Activated CD4-positive, alpha-beta T cell treated with anti-CD3 and anti-CD28 coated beads, Interleukin-2, amount 50 U/mL, for 48 hours (primary cell): ENCODE data around the gene SDC1.

Experiments
- DNase-seq, 2 experiments: peaks; one replicate each; pipeline ENCODE4 v3.0.0-alpha.2; 2020

The SDC1 gene

DNA sequence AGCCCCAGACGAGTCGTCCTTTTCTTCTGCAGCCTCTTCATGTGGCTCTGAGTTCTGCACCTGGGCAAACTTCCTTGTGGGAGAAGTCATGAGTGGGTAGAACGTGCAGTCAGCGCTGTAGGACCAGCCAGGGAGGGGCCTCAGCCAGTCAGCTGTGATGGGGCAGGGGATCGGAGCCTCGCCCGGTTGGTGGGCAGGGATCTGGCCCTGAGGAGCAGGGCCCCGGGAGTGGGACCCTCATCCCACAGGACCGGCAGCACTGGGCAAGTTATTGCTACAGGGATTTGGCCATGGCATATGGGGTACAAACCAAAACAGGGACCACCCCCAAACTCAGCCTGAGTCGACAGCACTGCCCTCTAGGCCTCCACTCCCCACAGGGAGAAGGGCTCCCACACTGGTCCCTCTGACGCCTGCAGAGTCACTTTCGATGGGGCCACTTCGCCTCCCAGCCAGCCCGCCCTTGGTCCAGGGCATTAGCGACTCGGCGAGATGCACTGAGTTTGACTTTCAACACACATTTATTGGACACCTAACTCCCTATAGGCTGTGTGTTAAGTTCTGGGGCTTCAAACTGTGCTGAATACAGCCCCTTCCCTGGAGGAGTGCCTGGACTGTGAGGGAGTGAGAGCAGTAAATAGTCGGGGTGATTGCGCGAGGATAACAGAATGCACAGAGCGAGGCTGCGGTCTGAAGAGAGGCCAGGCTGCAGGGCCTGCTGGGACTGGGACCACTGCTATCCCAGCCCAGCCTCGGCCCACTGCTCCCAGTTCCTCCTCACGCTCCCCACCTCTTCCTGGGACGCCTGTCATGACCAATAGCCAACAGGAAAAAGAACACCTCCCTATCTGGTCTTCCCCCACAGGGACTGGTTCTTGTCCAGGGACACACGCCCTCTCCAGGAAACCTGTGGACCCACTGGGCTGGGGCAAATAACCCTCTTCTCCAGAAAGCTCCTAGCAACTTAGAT is 55.9 kb downstream of the SDC1 start:
- no peak for DNase-seq

DNA sequence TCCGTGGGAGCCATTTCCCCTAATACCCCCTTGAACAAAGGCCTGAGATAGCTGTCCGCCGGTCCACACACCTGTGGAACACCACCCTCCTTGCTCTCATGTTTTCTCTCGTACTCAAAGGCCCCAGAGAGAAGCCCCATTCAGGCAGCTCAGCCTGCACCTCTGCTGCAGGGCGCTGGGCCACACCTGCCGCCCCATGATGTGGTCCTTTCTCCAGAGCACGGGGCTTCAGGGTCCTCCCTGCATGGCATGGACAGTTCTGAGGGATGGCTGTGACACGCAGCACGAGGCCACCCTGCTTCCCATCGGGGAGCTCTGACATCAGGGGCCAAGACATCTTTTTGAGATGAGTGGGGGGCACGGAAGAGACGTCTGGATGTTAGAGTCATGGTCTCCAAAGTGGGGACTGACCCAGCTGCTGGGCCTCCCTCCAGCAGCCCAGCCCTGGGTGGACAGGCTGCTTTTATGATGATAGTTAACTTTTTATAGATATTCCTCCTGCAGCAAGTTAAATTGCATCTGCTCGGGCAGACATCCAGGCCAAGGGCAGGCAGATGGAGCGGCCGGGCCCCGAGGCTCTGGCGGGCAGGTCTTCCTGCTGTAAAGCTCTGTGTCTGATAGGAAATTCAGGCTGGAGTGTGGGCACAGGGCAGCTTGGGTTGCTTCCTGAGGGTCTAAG is 56.7 kb downstream of the SDC1 start:
- DNase-seq, result no peak

DNA sequence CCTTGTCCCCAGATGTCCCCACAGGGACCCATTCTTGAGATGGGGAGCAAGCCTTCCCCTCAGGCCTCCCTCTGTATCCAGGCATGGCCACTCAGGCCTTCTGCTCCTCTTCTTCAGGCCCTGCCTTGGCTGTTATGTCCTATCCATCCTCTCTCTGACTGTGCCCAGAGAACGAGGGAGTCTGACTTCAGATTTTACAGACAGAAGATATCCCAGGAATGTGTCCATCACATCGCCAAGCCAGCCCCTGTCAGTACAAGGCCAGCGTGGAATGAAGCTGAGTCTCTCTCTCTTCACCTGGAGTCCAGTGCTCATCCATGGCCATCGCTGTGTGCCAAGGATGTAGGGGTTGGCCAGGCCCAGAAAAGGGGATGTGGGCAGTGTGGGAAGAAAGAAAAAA is 57.6 kb downstream of the SDC1 start:
- no peak for DNase-seq

DNA sequence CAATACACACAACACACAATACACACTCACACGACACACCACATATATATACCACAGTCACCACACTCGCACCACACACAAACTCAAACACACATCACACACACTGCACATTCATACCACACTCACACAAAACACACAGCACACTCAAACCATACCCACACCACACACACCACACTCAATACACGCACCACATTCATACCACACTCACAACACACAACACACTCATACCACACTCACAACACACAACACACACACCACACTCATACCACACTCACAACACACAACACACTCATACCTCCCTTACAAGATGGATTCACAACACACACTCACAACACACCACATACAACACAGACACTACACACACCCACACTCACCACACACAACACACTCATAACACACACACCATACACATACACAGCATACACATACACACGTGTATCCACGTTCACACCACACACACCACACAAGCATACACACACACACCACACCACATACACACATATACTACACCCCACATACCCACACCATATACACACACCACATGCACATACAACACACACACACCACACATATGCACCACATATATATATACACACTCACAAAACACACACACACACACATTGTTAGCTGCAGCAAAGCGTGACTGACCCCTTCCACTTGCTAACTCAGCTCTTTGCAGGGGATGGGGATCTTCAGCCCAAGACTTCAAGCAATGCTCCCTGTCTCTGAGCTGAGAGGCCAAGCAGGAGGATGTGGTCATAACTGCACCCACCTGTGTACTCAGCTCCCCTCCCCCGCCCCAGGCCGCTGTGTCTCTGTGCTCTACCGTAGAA is 59.0 kb downstream of the SDC1 start:
- DNase-seq, result no peak

DNA sequence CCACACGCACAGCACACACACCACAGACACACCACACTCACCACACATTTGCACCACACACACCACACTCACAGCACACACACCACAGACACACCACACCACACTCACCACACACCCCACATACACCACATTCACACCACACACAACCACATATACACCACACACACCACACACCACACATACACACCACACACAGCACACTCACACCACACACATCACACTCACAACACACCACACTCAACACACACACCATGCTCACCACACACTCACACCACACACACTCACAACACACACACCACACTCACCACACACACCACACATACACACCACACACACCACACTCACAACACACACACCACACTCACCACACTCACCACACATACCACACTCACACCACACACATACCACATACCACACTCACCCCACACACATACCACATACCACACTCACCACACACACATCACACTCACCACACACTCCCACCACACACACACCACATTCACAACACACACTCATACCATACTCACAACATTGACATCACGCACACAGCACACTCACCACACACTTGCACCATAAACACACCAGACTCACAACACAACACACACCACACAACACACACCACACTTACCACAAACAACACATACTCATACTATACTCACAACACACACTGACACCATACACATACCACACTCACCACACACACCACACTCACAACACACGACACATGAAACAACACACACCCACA is 60.0 kb downstream of the SDC1 start:
- DNase-seq, result no peak

DNA sequence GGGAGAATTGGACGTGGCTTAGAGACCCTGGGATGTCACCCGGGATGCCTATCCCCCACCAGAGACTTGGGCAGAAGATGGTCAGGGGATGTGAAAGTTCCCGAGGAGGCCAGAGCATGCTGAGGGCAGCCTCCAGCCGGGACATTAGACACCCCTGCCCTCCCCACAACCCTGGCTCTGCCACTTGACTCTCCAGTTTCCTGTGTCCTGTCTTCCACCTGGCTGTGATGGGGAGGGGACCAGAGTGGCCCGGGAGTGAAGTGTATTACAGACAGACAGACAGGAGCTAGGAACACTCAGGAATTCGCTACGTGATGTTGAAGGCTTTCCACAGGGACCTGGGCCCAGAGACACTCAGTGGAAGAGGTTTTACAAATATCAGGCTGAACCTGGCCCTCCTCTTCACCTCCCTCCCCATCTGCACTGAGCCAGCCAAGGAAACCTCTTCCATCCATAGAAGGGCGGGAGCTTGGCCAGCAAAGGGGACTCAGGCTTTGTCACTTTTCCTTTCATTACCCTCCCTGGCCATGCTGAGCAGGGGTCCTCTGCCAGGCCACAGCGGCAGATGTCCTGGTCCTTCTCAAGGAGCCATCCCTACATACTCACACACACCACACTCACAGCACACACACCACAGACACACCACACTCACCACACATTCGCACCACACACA is 60.7 kb downstream of the SDC1 start:
- DNase-seq, result no peak

DNA sequence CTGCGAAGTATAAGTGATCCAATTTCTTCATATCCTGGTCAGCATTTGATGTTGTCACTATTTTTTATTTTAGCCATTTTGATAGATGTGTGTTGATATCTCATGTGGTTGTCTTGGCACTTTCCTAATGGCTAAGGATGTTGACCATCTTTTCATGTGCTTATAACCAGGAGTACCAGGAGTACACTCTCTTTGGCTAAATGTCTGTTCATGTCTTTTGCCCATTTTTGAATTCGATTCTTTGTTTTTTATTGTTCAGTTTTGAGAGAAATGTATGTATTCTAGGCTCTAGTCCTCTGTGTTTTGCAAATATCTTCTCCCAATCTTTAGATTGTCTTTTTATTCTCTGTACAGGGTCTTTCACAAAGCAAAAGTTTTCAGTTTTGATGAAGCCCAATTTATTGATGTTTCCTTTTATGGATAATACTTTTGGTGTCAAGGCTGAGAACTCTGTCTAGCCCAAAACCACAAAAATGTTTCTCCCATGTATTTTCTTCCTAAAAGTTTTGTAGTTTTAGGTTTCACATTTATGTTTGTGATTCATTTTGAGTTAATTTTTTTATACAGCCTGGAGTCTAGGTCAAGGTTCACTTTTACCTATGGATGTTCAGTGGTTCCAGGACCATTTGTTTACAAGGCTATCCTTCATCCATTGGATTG is 65.4 kb downstream of the SDC1 start:
- no peak for DNase-seq

DNA sequence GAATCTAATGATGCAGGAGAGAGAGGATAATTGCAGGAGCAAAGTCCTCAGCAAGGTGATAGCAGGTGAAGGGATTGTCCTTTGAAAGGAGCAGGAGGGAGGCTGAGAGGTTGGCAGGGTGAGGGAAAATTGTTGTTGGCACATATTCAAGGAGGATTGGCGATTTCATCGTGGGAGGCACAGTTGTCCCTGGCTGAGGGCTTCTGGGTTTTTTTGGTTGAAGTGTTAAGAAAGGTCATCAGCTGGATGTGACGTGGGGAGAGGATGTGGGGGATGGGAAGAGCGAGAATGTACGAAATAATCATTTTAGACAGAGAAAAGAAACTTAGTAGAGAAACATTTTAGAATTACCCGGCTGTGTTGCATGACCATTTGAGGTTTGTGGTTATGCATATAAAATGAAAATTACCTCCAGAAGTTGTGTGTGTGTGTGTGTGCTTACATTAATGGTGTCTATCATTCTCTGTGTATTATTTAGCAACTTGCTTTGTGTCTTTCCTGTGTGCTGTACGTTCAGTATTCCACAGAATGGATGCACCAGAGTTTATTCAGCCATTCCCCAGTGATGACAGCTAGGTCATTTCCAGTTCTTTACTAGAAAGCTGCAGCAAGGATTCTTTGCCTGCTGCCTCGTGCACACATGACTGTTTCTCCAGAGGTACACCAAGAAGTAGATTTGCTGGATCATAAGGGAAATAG is 67.6 kb downstream of the SDC1 start:
- no peak for DNase-seq

DNA sequence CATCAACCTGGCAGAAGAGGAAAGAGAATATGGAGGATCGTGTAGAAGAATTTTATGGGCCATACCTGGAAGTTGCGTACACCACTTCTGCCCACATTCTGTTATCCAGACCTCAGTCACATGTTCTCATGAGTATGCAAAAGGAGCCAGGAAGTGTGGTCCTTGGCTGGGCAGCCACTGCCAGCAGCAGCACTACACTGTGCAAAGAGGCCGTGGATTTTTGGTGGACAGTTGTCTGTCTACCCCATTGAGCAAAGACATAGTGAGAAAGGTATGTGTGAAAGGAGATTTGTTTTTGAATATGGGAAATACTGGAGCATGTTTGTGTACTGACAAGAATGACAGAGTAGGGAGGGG is 68.1 kb downstream of the SDC1 start:
- DNase-seq, result no peak

DNA sequence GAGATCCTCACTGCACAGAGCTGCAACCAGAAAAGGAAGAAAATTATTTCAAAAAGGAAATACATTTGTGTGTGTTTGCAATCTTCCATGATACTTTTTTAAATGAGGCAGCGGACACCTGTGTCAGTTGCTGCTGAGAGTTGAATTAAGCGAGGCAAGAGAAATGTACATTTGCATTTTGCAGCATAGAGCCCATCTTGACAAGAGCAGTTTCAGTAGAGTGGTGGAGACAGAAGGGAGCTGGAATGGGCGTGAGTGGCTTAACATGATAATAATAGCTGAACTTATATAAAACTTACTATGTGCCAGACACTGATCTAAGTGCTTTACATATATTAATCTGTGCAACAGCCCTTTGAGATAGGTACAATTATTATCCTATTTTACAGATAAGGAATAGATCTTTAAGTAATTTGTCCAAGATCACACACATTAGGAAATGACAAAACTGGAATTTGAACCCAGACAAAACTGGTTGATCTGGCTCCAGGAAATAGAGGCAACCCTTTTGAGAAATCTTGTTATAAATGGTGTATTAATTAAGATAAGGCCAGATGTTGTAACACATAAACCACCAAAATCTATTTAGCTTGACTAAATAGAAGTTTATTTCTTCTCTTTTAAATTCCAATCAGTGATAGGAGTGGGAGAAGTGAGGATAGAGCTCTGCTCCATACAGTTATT is 68.7 kb downstream of the SDC1 start:
- DNase-seq, result no peak

DNA sequence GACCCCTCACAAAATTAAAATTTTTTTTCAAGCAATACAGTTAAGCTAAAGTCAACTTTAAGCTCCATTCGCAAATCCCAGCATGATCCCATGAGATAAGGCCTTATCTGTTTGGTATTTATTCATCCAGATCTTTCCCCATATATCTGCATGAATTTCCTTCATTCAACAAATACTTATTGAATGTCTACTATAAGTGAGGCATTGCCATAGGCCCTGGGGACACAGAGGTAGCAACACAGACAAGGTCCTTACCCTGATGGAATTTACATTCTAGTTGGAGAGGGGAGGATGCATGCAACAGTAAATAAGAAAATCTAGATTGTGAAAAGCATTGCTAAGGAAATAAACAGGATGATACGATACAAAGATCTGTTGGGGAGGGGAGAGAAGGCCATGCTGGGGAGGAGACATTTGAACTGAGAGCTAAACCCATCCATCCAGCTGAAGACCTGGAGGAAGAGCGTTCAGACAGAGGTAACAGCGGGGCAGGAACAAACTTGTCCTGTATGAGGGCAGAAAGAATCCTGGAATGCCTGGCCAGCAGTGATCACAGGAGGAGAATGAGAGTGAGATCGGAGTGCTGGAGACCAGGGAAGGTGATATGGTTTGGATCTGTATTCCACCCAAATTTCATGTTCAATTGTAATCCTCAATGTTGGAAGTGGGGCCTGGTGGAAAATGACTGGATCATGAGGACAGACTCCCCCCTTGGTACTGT is 71.6 kb downstream of the SDC1 start:
- no peak for DNase-seq

DNA sequence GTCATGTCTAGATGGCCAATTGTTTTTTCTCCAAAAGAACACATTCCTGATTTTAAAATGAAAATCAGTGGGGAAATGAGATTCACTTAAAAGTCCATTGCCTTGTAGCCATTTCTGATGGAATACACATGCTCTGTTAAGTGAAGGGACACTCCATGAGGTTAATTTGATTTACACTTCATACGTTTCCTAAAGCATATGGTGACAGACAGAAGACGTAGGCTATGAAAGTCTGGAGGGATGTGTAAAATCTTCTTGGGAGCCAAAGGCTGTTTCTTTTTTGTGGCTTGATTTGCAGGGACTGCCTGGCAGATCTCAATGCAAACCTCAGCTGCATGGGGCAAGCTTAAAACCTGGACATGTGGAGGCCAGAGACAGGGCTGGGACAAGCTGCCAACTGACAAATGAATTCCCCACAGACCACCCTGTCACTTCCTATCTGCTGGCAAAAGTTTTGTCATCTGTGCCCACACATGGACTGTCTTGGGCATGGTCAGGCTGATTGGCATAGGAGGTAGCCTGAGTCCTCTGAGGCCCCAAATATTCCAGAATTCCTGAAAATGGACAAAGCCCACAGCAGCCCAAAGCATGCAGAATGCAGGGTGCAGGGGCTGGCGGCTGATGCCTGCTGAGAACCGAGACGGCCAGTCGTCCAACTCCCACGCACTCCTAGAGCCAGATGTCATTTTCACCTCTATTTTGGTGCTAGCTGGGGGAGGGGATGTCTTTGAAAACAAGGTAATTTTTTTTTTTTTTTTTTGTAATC is 73.9 kb downstream of the SDC1 start:
- no peak for DNase-seq
